ENCODE results near the gene A2M. TPM values are rescaled to one million over a fixed set of nuclear protein-coding genes. Genes with fewer than 3 reads are reported as not detected.

The A2M gene
- polyA plus RNA-seq, 3 donors: 41.6 to 325 (median 151) TPM

DNA sequence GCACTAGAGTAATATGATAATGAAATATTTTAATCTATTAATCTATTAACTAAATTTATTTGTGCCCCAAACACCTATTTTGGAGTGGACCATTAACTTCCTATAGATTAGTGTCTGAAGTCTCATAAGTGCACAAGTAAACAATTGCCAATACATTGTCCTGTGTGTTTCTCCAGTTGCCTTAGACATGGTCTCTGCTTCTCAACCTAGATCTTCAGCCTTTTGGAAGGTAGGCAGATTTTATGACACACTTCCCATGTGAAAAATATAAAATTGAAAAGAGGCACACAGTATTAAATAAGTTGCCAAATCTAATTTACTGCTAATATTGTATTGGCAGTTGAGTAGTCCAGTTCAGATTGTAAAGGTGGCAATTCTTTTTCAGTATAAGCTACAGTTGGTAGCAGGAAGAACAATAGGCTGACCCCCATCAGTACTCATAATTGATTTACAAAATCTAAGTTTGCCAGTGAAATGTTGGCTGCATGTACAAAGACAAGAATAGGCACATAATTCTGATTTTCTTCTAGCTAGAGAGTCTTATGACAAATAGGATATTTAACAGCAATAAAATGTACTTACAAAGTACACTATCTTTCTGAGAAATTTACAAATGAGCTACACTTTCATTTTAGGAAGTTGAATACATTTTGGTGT lies 10.8 kb downstream of the A2M start:
- H3K27ac ChIP-seq (ENCODE audit: low read depth, low read length): no peak overlapping the region

DNA sequence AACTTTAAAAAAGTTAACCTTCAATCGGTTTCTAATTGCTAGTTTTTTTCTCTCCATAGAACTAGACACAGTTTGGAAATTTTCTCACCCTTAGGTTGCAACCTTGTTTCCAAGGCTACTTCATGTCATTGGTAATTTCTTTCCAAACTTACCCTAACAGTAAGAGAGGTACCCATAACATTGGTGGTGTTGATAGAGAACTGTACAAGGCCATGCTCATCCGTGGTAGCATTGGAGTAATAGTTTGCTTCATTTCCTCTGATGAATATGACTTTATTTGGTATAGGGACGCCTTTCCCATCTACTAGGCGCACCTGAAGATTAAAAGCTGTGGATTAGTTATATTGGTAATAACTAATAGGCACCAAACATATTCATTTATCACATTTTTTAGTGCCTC lies 11.6 kb downstream of the A2M start:
- no peak overlapping the region for H3K27ac ChIP-seq (ENCODE audit: low read depth, low read length)
- WGBS, 3 donors: 69 to 83% (median 77%) methylated on average over 4 of the region's 4 CpGs

DNA sequence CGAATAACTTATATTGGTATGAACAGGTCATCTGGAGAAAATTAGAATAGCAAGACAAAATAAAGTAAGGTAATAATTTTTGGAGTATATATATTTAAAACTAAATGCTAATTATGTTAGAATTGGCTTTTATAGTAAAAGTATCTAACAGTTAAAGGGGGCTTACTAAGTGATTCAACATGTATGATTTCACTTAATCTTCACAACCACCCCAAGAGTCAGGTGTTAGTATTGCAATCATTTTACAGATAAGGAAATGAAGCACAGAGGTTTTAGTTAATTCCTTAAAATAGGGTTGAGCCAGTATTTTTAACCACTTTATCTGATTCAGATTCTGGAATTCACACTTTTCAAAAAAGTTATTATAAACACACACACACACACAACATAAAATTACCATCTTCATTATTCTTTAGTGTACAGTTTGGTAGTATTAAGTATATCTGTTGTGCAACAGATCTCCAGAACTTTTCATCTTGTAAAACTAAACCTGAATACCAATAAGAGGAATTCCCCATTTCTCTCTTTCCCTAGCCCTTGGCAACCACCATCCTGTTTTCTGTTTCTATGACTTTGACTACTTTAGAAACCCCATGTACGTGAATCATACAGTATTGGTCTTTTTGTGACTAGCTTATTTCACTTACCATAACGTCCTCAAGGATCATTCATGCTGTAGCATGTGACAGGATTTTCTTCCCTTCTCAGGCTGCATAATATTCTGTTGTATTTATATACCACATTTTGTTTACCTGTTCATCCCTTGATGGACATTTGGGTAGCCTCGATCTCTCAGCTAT lies 12.5 kb downstream of the A2M start:
- H3K27ac ChIP-seq (ENCODE audit: low read depth, low read length): no peak overlapping the region
- WGBS, 3 donors: 80 to 90% (median 82%) methylated on average over 4 of the region's 4 CpGs

DNA sequence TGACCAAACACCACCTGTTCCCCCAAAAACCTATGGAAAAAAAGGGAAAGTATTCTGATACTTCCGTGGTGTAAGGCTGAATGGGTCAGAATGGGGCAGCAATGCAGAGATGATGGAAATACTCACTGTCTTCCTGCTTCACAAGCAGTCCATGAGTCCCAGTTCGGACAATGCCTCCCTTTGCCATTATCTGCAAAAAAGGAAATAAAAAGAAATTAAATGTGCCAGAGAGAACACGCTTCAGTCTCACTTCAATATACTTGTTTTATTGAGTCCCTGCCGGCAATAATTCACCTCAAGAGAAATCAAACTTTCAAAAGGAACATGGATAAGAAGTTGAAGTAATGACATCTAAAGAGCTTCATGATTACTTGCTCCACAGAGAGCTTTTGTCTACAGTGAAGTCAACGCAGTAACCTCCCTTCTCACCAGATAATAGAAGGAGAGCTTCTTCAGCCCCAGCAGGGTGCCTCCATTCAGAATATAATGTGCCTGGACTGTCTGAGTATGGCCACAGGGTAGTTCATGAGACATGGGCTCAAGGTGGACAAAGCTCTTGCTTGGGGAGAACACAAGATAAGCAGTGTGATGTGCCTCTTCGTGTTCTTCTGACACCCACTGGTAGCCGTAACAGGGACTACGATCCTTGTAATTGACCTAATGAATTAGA lies 14.6 kb downstream of the A2M start:
- 77 to 83% (median 79%) methylated on average over 8 of the region's 8 CpGs for WGBS, 3 donors
- no peak overlapping the region for H3K27ac ChIP-seq (ENCODE audit: low read depth, low read length)

DNA sequence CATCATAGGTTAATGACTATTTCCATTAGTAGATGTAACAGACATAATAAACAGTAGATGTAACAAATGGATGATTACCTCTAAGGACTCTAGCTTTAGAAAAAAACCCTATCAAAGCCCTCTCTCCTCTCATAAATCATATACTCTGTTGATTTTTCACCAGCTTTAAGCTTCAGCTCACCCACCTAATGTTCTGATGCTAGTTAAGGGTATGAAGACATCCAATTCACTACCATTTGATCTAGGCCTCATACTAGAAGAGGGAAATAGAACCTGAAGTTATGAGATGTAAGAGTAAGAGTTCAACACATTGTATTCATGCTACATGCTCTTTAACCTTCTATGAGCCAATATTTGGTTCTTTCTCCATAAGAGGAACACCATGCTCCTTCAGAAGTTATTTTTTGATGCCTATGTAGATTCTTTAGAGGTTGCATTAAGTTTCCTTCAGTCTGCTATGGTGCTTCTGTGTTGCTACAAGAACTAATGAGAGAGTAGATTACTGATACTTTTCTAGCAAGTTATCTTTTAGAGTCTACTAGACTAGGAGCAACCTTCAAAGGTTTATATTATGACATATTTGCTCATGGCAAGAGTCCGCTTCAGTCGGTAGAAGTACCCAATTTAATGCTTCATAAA lies 16.0 kb downstream of the A2M start:
- 89 to 94% (median 92%) methylated on average over 2 of the region's 2 CpGs for WGBS, 3 donors
- H3K27ac ChIP-seq (ENCODE audit: low read depth, low read length): no peak overlapping the region

DNA sequence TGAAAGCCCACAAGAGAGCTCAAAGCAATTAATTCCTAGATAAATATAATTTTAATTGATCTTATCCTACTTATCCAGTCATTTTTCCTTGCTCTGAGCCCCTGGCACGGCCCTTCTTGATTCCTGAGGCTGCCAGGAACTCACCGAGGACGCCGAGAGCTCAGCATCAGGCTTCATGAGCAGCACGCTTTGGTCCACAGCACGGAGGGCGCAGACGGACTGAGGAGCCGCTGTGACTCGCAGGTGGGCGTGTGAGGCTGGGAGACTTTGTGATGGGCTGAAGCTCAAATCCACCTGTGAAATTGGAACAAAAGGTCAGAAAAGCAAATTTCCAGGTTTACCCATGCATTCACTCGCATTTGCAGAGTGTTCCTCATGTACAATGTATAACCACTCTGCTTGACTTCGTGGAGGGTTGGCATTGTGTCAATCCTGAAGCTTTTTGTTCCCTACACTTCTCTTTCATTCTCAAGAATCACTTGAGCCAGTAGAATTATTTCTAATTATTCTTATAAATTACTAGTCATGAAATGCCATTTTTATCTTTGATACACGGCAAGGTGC lies 17.2 kb downstream of the A2M start:
- no peak overlapping the region for H3K27ac ChIP-seq (ENCODE audit: low read depth, low read length)
- WGBS, 3 donors: 94 to 95% (median 94%) methylated on average over 14 of the region's 14 CpGs

DNA sequence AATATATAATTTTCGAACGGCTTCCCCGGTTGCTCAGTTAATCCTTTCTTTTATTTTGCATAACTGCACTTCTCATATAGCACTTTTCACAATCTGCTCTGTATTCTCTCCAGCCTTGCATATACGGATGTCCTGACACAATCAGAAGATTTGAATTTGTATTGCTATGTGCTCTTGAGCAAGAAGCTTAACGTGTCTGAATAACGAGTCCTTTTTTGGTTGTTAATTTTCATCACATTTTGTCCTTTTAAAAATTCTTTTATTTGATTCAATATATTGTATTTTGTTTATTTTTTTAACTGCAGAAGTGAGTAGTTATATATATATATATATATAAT lies 17.6 kb downstream of the A2M start:
- H3K27ac ChIP-seq (ENCODE audit: low read depth, low read length): no peak overlapping the region
- 86 to 94% (median 89%) methylated on average over 6 of the region's 6 CpGs for WGBS, 3 donors

DNA sequence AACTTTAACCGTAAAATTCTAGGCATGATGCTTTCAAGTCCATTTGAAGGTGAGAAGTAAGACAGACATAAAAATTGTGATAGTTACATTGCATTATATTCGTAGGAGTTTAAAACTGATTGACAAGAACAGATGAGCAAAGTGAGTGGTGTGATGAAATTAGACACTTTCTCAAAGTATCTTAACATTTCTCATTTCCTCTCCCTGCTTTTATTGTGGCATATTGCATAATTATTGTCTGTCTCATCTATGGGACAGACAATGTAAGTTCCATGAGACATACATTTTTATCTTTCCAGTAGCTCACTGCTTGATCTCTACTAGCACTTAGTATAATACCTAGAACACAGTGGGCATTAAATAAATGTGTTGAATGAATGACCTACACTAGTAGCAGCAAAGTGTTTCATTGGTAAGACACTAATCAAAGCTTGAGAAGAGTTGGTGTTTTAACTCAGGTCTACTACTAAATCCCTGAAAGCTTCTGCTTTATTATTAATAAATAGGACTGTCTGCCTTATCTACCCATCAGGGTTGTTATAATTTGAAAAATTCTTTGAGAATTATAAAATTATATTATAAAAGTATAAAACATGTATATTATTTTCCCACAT lies 19.0 kb downstream of the A2M start:
- no peak overlapping the region for H3K27ac ChIP-seq (ENCODE audit: low read depth, low read length)
- 67 to 92% (median 79%) methylated on average over 2 of the region's 2 CpGs for WGBS, 3 donors

DNA sequence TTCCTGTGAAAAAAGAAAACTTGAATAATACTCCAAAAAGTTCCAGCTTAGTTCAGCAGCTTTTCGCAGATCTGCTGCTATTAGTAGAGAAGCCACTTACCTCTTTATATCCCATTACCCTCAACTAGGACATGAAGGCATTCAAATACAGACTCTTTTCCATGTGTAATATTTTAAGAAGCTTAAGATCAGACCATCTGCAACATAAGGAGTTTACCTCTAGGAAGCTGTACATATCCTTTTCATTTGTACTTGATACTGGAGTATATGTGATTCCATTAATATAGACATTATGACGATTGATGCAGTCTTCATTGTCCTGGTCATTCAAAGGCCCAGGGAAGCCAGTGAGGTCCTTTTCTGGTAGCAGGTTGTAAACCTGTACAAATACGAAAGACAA lies 20.4 kb downstream of the A2M start:
- 92 to 95% (median 95%) methylated on average over 3 of the region's 3 CpGs for WGBS, 3 donors
- no peak overlapping the region for H3K27ac ChIP-seq (ENCODE audit: low read depth, low read length)

DNA sequence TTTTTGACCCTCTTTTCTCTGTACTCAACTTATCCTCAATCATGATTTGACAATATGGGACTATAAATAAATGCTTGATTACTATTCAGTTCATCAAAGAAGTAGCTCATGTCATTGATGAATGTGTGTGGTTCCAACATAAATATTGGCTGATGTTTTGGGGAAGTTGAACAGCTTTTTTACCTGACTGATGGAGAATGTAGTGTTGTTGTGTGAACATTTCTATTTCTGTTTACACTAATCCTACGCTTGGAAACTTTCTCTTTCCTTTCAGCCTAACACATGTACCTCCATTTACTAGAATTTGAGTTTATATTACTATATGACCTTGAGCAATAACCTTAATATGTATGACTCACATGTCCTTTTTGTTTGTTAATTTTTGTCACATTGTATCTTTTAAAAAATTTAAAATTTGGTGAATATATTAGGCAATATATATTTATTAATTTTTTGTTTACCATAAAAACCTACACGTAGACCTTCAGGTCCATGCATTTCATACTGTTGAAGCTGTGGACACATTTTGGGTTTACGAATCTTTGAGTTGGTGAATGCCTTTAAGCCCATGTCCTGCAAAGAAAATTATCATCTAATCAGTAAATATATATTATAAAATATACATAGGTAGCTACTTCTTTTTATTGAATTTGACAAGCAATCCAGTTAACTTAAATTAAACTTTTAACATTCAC lies 21.1 kb downstream of the A2M start:
- WGBS, 3 donors: 91 to 96% (median 93%) methylated on average over 3 of the region's 3 CpGs
- H3K27ac ChIP-seq (ENCODE audit: low read depth, low read length): no peak overlapping the region

DNA sequence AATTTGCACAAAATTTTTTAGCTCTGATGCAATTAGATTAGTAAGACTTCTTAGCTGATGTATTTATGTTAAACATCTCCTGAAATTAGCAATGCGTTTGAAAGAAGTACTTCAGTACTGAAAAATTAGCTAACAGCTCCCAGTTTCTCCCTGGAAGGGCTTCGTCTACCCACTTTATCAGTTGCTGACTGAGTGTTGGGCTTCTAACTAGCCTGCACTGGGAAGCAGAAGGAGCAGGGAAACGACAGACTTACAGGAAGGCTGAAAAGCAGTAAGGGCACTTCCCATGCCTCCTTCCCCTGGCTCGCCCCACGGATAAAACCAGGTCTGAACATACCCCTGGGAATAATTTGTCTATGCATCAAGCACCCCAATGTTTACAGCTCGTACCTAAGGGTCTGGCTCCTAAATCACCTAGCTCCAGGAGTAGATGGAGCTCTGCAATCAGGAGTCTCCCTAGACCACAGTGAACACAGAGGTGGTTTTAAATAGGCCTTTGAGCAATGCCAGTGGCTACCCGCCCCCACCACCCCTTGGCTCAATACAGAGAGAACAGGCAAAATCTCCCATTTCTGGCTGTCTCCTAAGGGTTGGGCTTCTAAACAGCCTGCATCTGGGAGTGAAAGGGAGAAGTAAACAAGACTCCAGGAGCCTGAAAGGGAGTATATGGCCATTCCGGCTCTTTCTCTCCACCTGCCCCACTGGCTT lies 23.7 kb downstream of the A2M start:
- WGBS, 3 donors: 70 to 77% (median 77%) methylated on average over 8 of the region's 8 CpGs
- no peak overlapping the region for H3K27ac ChIP-seq (ENCODE audit: low read depth, low read length)

DNA sequence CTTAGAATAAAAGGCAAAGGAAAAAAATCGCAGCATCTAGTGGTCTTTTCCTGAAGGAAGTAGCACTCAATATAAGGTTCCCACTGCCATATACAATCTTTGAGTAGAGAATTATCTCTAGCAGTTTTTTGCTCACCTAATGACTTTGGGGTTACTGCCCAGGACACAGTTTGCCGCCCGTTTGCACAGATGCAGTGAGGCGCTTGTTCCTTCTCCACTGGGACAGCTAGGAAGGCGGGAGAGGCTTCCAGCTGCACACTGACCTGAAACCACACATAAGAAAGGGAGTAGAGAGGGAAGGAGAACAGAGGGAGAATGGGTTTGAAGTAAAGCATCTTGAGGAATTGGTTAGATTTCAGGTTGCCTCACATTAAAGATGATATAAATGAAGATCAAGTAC lies 25.5 kb downstream of the A2M start:
- no peak overlapping the region for H3K27ac ChIP-seq (ENCODE audit: low read depth, low read length)
- WGBS, 3 donors: 80 to 82% (median 80%) methylated on average over 5 of the region's 5 CpGs

DNA sequence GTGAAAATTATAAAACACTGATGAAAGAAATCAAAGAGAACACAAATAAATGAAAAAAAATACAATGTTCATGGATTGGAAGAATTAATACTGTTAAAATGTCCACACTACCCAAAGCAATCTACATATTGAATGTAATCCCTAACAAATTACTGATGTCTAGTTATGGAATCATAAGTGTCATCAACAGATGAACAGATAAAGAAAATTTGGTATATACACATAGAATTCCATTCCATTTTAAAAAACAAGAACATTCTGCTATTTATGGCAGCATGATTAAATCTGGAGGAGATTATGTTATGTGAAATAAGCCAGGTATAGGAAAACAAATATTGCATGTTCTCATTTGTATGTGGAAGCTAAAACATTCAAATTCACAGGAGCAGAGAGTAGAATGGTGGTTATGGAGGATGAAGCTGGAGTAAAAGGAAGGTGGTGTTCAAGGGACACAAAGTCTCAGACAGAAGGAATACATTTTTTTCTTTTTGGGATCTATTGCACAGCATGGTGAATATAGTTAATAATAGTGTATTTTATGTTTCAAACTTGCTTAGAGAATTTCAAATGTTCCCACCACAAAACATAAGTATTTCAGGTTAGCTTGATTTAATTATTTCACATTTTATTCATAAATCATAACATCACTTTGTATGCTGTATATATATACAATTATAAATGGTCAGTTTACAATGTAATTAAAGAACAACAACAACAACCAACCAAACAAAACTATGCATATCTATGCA lies 28.5 kb downstream of the A2M start:
- H3K27ac ChIP-seq (ENCODE audit: low read depth, low read length): no peak overlapping the region

DNA sequence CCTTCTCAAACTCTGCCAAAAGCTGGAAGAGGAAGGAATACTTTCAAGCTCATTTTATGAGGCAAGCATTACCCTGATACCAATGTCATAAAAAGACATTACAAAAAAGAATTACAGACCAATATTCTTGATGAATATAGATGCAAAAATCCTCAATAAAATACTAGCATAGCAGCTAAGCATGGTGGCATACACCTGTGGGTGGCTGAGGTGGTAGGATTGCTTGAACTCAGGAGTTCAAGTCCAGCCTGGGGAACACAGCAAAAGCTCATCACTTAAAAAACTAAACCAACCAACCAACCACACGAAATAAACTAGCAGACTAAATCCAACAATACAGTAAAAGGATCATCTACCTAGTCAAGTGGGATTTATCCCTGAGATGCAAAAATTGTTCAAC lies 29.6 kb downstream of the A2M start:
- WGBS, 3 donors: 39 to 54% (median 53%) methylated on average over 1 of the region's 1 CpG

DNA sequence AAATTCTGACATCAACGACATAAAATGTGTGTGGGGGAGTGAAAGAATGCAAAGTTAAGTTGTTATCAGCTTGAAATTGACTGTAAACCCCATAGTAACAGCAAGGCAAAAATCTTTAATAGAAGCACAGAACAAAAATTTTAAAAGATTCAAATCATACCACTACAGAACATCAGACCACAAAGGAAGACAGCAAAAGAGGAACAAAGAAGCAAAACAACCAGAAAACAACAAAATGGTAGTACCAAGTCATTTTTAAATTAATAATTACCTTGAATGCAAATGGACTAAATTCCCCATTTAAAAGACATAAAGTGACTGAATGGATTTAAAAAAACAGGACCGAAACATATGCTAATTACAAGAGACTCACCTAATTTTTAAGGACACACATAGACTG lies 31.3 kb downstream of the A2M start:
- no peak overlapping the region for H3K27ac ChIP-seq (ENCODE audit: low read depth, low read length)
- 68 to 78% (median 69%) methylated on average over 2 of the region's 2 CpGs for WGBS, 3 donors

More for the DNA sequence above, 29.6 kb downstream of the A2M start:
- H3K27ac ChIP-seq (ENCODE audit: low read depth, low read length): no peak overlapping the region

DNA sequence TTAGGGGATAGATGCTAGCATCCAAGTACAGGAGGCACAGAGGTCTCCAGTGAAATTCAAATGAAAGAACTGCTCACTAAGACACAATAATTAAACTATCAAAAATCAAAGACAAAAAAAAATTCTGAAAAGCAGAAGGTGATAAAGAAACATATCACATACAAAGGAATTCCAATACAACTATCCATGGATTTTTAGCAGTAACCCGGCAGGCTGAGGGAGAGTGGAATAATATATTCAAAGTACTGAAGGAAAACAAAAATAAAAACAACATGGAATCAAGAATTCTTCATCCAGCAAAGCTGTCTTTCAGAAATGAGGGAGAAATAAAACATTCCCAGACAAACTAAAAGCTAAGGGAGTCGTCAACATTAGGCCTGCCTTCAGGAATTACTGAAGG lies 31.9 kb downstream of the A2M start:
- 92 to 95% (median 93%) methylated on average over 2 of the region's 2 CpGs for WGBS, 3 donors
- no peak overlapping the region for H3K27ac ChIP-seq (ENCODE audit: low read depth, low read length)
